ENCODE results near the gene ABITRAM. TPM values are rescaled to one million over a fixed set of nuclear protein-coding genes. Genes with fewer than 3 reads are reported as not detected.
"Not testable (repeated sequence)": the region's sequence is repeated elsewhere in the genome, so short reads cannot be mapped to it uniquely, and the experiment has no call there.

The ABITRAM gene
- total and polyA plus RNA-seq, 9 donors = 6.3 to 13.4 (median 12.5) TPM

DNA sequence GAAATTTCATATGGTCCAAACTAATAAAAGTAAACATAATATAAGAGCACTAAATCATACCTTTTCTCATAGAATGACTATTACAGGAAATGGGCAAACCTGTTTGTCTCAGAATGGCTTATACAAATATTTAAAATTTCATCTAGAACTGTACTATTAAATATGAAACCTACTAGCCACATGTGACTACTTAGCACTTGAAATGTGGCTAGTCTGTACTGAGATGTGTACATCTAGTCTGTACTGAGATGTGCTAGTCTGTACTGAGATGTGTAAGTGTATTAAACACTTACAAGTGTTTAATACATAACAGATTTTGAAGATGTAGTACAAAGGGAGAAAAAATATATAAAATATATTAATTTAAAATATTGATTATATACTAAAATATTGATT is 22.4 kb downstream of the ABITRAM start:
- H3K27me3 ChIP-seq (ENCODE audit: control insufficient read depth, insufficient read depth, low read length) = no peaks in the 10 kb centered on the region
- H3K9me3 ChIP-seq (replicated peaks; ENCODE audit: control insufficient read depth, low read depth, low read length) = no peaks in the 10 kb centered on the region
- H3K27ac ChIP-seq (ENCODE audit: low read length) = no peak overlapping the region
- H3K36me3 ChIP-seq (ENCODE audit: control insufficient read depth, insufficient read depth, low read length) = no peaks in the 10 kb centered on the region
- no peak for DNase-seq
- no peaks in the 10 kb centered on the region for H3K4me1 ChIP-seq (ENCODE audit: control insufficient read depth, insufficient read depth, low read length)
- no peak overlapping the region for H3K4me3 ChIP-seq (ENCODE audit: low read length)

DNA sequence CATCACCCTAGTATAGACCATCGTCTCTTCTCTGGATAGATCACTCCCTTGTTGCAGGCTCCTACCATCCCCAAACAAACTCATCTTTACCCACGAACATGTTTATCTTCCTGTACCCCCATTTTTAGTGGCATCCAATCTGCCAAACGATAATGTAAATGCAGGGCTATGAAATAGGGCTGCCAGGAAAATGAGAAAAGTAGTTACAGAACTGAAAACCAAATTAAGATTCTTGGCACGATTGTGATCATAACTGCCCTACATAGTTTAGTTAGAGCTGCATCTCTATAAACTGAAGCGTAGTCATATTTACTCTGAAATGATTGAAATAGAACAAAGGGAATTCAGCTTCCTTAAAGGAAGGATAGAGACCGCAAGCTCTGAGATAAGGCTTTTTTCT is 26.1 kb downstream of the ABITRAM start:
- no peak overlapping the region for H3K4me3 ChIP-seq (ENCODE audit: low read length)
- WGBS (ENCODE audit: insufficient coverage) = 0% methylated on average over 1 of the region's 6 CpGs
- H3K27me3 ChIP-seq (ENCODE audit: control insufficient read depth, insufficient read depth, low read length) = no peaks in the 10 kb centered on the region
- no peaks in the 10 kb centered on the region for H3K4me1 ChIP-seq (ENCODE audit: control insufficient read depth, insufficient read depth, low read length)
- peaks cover 9% of the 10 kb centered on the region for H3K36me3 ChIP-seq (ENCODE audit: control insufficient read depth, insufficient read depth, low read length)
- no peak for DNase-seq
- no peak overlapping the region for H3K27ac ChIP-seq (ENCODE audit: low read length)
- no peaks in the 10 kb centered on the region for H3K9me3 ChIP-seq (replicated peaks; ENCODE audit: control insufficient read depth, low read depth, low read length)

DNA sequence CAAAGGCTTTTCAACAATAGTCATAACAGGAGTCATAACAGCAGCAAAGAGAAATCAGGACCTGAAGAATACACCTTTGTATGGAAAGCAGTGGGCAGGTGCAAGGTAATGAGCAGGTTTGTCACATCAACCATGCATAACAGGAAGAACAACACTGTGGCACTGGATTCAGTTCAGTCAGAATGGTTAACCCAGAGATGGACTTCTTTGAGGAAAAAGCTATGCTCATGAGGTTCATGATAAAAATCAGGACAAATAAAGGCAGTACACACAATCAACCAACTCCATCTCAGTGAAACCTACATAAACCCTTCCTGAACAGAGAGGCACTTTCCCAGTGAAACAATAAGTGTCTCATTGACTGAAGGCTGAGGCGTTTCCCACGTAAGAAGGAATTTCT is 27.0 kb downstream of the ABITRAM start:
- Histone ChIP-seq H3K36me3 (ENCODE audit: control insufficient read depth, insufficient read depth, low read length) (peaks cover 9% of the 10 kb centered on the region), H3K27me3 (ENCODE audit: control insufficient read depth, insufficient read depth, low read length) (no peaks in the 10 kb centered on the region), H3K9me3 (replicated peaks; ENCODE audit: control insufficient read depth, low read depth, low read length) (no peaks in the 10 kb centered on the region), H3K27ac (ENCODE audit: low read length) (no peak overlapping the region), H3K4me1 (ENCODE audit: control insufficient read depth, insufficient read depth, low read length) (no peaks in the 10 kb centered on the region), H3K4me3 (ENCODE audit: low read length) (no peak overlapping the region)
- no peak for DNase-seq
- WGBS (ENCODE audit: insufficient coverage) = no CpG with 5 or more reads among the region's 2 CpGs

DNA sequence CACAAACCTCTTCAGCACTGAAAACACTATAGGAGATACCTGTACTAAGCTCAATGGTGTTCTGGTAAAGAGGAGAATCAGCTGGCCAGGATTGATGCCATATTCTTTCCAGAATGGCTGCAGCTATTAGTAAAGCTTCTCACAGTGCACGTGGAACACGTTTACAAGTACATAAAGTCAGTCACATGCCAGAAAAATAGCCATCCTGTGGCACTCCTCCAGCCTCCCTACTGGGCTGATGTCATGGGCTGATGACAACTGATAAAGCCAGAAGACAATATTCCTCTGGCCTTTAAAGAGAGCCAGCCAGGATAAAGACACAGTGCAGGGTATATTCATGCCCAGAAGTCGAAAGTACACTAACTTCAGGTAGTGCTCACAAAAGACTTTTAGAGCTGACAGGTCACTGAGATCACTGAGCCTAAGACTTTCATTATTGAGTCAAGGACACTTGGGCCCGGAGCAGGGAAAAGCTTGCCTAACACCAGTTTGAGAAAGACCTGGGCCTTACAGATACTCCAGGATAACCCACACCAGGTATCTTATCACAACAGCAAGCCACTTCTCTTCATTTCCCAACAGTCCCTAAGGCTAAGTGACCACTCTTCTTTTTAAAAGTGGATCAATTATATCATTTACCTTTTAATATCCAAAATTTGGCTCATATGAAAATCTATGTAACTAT is 29.4 kb downstream of the ABITRAM start:
- WGBS (ENCODE audit: insufficient coverage) = 100% methylated on average over 2 of the region's 4 CpGs
- DNase-seq = no peak
- peaks cover 11% of the 10 kb centered on the region for H3K36me3 ChIP-seq (ENCODE audit: control insufficient read depth, insufficient read depth, low read length)
- no peaks in the 10 kb centered on the region for H3K27me3 ChIP-seq (ENCODE audit: control insufficient read depth, insufficient read depth, low read length)
- no peak overlapping the region for H3K4me3 ChIP-seq (ENCODE audit: low read length)
- H3K27ac ChIP-seq (ENCODE audit: low read length) = no peak overlapping the region
- H3K4me1 ChIP-seq (ENCODE audit: control insufficient read depth, insufficient read depth, low read length) = no peaks in the 10 kb centered on the region
- H3K9me3 ChIP-seq (replicated peaks; ENCODE audit: control insufficient read depth, low read depth, low read length) = no peaks in the 10 kb centered on the region

DNA sequence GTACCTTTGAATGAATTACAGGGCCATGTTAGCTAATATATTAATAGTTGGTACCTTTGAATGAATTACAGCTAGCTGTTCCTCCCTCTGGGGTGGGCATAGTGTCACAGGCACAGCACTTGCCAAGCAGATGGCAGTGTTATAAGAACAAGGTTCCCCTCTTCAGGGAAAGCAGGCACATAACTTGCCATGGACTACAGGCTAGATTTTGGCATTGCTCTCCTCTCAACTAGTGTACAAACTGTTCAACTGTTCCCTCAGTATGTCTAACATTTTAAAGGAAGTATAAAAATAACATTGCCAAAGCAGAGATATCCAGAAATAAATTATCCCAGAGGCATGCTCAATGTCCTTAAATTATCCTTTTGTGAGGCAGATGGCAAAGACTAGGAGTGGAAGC is 33.7 kb downstream of the ABITRAM start:
- Histone ChIP-seq H3K27me3 (ENCODE audit: control insufficient read depth, insufficient read depth, low read length) (no peaks in the 10 kb centered on the region), H3K9me3 (replicated peaks; ENCODE audit: control insufficient read depth, low read depth, low read length) (no peaks in the 10 kb centered on the region), H3K36me3 (ENCODE audit: control insufficient read depth, insufficient read depth, low read length) (peaks cover 11% of the 10 kb centered on the region), H3K4me1 (ENCODE audit: control insufficient read depth, insufficient read depth, low read length) (no peaks in the 10 kb centered on the region), H3K27ac (ENCODE audit: low read length) (no peak overlapping the region), H3K4me3 (ENCODE audit: low read length) (no peak overlapping the region)
- DNase-seq = no peak

DNA sequence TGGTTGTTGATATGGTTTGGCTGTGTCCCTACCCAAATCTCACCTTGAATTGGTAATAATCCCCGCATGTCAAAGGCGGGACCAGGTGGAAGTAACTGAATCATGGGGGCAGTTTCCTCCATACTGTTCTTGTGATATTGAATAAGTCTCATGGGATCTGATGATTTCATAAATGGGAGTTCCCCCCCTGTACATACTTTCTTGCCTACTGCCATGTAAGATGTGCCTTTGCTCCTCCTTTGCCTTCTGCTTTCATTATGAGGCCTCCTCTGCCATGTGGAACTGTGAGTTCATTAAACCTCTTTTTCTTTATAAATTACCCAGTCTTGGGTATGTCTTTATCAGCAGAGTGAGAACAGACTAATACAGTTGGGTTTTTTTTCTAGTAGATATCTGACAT is 37.2 kb downstream of the ABITRAM start:
- not testable (repeated sequence) for H3K27me3 ChIP-seq (ENCODE audit: control insufficient read depth, insufficient read depth, low read length); DNase-seq; H3K27ac ChIP-seq (ENCODE audit: low read length); H3K36me3 ChIP-seq (ENCODE audit: control insufficient read depth, insufficient read depth, low read length); H3K4me1 ChIP-seq (ENCODE audit: control insufficient read depth, insufficient read depth, low read length); H3K9me3 ChIP-seq (replicated peaks; ENCODE audit: control insufficient read depth, low read depth, low read length); H3K4me3 ChIP-seq (ENCODE audit: low read length)
- no CpG with 5 or more reads among the region's 2 CpGs for WGBS (ENCODE audit: insufficient coverage)

DNA sequence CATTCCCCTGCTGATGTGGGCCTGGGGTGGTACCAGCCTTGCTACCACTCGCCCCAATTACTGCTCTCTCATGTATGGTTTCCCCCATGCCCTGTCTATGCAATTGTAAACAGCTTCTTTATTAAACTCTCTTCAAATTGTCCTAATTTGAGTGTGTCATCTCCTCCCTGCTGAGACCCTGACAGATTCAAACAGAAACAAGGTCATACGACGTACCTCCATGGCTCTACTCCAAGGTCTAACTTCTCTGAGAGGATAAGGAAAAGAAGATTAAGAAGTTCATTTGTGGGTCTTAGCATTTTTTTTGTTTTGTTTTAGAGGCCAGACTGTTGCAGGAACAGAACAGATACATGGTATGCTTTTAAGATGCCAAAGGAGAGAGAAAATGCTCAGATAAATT is 38.0 kb downstream of the ABITRAM start:
- Histone ChIP-seq H3K4me1 (ENCODE audit: control insufficient read depth, insufficient read depth, low read length) (no peaks in the 10 kb centered on the region), H3K36me3 (ENCODE audit: control insufficient read depth, insufficient read depth, low read length) (no peaks in the 10 kb centered on the region), H3K27me3 (ENCODE audit: control insufficient read depth, insufficient read depth, low read length) (no peaks in the 10 kb centered on the region), H3K4me3 (ENCODE audit: low read length) (no peak overlapping the region), H3K9me3 (replicated peaks; ENCODE audit: control insufficient read depth, low read depth, low read length) (no peaks in the 10 kb centered on the region), H3K27ac (ENCODE audit: low read length) (no peak overlapping the region)
- no peak for DNase-seq
- WGBS (ENCODE audit: insufficient coverage) = no CpG with 5 or more reads among the region's 3 CpGs

DNA sequence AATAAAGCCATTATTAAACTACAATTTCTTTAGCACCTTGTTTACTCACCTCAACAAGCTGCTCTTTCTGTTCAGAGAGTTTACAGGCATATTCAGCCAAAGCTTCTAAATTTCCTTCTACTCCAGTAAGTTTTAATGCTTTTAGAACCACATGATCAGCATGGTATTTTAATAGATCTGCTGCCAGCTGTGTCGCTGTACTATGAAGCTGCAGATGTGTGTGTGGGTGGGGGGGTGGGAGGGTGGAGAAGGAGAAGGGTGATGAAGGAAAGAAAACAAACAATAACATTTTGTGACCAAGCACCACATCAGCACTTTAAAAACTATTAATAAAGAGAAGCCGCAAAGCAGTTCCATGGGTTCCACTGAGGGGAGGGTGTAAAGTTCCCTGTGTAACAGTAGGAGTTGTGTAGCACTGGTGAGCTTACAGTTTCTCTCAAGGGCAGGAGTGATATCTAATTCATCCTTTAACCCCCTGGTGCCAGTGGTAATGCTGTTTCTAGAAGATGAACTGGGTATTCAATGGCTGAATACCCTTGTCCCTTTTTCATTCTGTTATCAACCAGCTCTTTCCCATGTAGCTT is 38.5 kb downstream of the ABITRAM start:
- no peaks in the 10 kb centered on the region for H3K9me3 ChIP-seq (replicated peaks; ENCODE audit: control insufficient read depth, low read depth, low read length)
- no CpG with 5 or more reads among the region's 2 CpGs for WGBS (ENCODE audit: insufficient coverage)
- H3K27ac ChIP-seq (ENCODE audit: low read length) = no peak overlapping the region
- H3K36me3 ChIP-seq (ENCODE audit: control insufficient read depth, insufficient read depth, low read length) = no peaks in the 10 kb centered on the region
- H3K4me1 ChIP-seq (ENCODE audit: control insufficient read depth, insufficient read depth, low read length) = no peaks in the 10 kb centered on the region
- peak; percentile 63 for DNase-seq
- no peaks in the 10 kb centered on the region for H3K27me3 ChIP-seq (ENCODE audit: control insufficient read depth, insufficient read depth, low read length)
- H3K4me3 ChIP-seq (ENCODE audit: low read length) = no peak overlapping the region

DNA sequence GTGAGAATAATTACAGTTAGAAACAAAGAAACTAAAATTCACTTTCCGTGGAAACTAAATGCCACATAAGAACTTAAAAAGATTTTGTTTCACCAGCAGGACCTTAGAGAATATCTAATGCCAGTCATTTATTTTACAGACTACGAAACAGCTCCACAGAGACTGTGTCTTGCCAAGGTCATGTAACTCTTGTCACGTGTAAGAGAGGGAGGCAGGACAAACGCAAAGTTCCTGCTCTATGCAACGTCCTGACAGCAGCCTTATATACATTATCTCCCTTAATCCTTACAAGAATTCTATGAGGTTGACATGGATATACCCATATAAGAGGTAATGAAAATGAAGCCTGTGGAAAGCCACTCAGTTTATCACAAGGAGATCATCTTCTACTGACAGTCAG is 39.7 kb downstream of the ABITRAM start:
- H3K27ac ChIP-seq (ENCODE audit: low read length) = no peak overlapping the region
- H3K36me3 ChIP-seq (ENCODE audit: control insufficient read depth, insufficient read depth, low read length) = peaks cover 6% of the 10 kb centered on the region
- no CpG with 5 or more reads among the region's 5 CpGs for WGBS (ENCODE audit: insufficient coverage)

DNA sequence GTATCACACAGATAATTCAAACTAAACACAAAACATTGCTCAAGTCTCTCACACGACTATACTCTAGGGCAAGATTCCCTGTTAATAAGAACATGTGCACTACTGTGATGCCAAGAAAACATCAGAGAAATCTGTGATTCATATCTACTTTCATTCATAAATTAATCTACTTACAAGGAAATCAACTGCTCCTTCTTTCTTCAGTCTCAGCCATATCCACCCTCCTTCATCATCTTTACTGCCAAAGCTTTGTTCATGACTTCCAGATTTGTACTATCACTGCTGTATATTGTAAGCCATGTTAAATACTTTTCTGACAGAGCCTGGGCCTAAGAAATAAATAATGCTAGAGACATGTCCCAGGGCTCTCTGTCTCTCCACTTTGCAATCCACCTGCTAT is 44.0 kb downstream of the ABITRAM start:
- Histone ChIP-seq H3K4me3 (ENCODE audit: low read length) (no peak overlapping the region), H3K27me3 (ENCODE audit: control insufficient read depth, insufficient read depth, low read length) (no peaks in the 10 kb centered on the region), H3K4me1 (ENCODE audit: control insufficient read depth, insufficient read depth, low read length) (no peaks in the 10 kb centered on the region), H3K27ac (ENCODE audit: low read length) (no peak overlapping the region), H3K36me3 (ENCODE audit: control insufficient read depth, insufficient read depth, low read length) (peaks cover 16% of the 10 kb centered on the region), H3K9me3 (replicated peaks; ENCODE audit: control insufficient read depth, low read depth, low read length) (no peaks in the 10 kb centered on the region)
- peak; percentile 59 for DNase-seq
- no CpG with 5 or more reads among the region's 1 CpG for WGBS (ENCODE audit: insufficient coverage)

More for the DNA sequence above, 39.7 kb downstream of the ABITRAM start:
- Histone ChIP-seq H3K9me3 (replicated peaks; ENCODE audit: control insufficient read depth, low read depth, low read length) (no peaks in the 10 kb centered on the region), H3K4me3 (ENCODE audit: low read length) (no peak overlapping the region), H3K27me3 (ENCODE audit: control insufficient read depth, insufficient read depth, low read length) (no peaks in the 10 kb centered on the region), H3K4me1 (ENCODE audit: control insufficient read depth, insufficient read depth, low read length) (no peaks in the 10 kb centered on the region)
- DNase-seq = peak; percentile 54

DNA sequence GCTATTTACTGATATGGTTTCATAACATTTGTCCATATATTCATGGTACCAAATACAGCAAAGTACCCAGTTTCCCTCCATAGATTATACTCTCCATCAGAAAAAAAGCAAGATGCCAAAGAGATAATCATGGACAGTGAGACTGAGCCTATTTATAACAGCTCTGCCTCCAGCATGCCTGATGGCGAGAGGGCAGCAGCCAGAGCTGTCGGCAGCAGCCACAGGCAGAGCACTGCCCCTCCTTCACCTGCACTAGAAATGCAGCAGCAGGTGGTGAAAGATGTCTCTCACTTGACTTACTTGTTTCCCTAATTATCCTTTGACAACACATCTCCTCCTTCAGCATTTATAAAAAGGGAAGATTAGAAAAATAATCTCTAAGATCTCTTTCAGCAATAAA is 46.7 kb downstream of the ABITRAM start:
- Histone ChIP-seq H3K4me3 (ENCODE audit: low read length) (no peak overlapping the region), H3K27me3 (ENCODE audit: control insufficient read depth, insufficient read depth, low read length) (no peaks in the 10 kb centered on the region), H3K9me3 (replicated peaks; ENCODE audit: control insufficient read depth, low read depth, low read length) (no peaks in the 10 kb centered on the region), H3K36me3 (ENCODE audit: control insufficient read depth, insufficient read depth, low read length) (peaks cover 16% of the 10 kb centered on the region), H3K27ac (ENCODE audit: low read length) (no peak overlapping the region), H3K4me1 (ENCODE audit: control insufficient read depth, insufficient read depth, low read length) (no peaks in the 10 kb centered on the region)
- no CpG with 5 or more reads among the region's 2 CpGs for WGBS (ENCODE audit: insufficient coverage)
- DNase-seq = no peak

Data from muscle of leg (tissue), 11 donors.